Thoracic aorta (tissue), 2 donors: Measurements from ENCODE around the gene HYOU1. TPM values are rescaled to one million over a fixed set of nuclear protein-coding genes. Genes with fewer than 3 reads are reported as not detected.
A peak's percentile ranks its signal among the peaks of the same experiment; 100 is the strongest.

Experiments
- ATAC-seq: fragments of 150-250 bp; one replicate; pipeline ENCODE4 v1.8.0; 2017; ENCODE audit warnings: low read depth; ENCODE audit not compliant: insufficient number of reproducible peaks, low FRiP score
- DNase-seq: peaks from one replicate; pipeline ENCODE4 v3.0.0-alpha.2; 2020; ENCODE audit warnings: low spot score
- H3K27ac ChIP-seq, 2 donors: fragments of 200-600 bp; sonication (generic); 1 replicate in 1 of 2; 2 replicates in 1 of 2; pipeline ENCODE4 v1.5.1; 2016; ENCODE audit warnings: mild to moderate bottlenecking in 2 of 2, moderate library complexity in 2 of 2
- H3K27me3 ChIP-seq: fragments of 200-600 bp; sonication (generic); replicated peaks from 2 replicates; pipeline ENCODE4 v1.6.0; 2016; ENCODE audit warnings: mild to moderate bottlenecking; ENCODE audit not compliant: insufficient read depth
- H3K36me3 ChIP-seq: fragments of 200-600 bp; sonication (generic); one replicate; pipeline ENCODE4 v1.5.1; 2016
- H3K4me1 ChIP-seq, 2 donors: fragments of 200-600 bp; sonication (generic); 1 replicate in 1 of 2; 2 replicates in 1 of 2; pipeline versions ENCODE4 v1.5.1 to v1.6.0; 2016; ENCODE audit warnings: low read depth in 2 of 2, mild to moderate bottlenecking in 1 of 2; ENCODE audit not compliant: control insufficient read depth in 1 of 2
- H3K4me3 ChIP-seq: fragments of 200-600 bp; sonication (generic); 2 replicates; pipeline ENCODE4 v1.5.1; 2016; ENCODE audit warnings: mild to moderate bottlenecking
- H3K9me3 ChIP-seq: fragments of 200-600 bp; sonication (generic); 2 replicates; pipeline ENCODE4 v1.5.1; 2016
- total RNA-seq, 2 donors: library from RNA; depleted of rRNA; stranded (reverse); fragments of >200 nt; gene quantifications; one replicate each; pipeline versions ENCODE4 v1.1.0 to v1.2.3, GENCODE V29; 2016
- TF ChIP-seq, protein P1 (sequence below): fragments of 200-600 bp; sonication (generic); IDR thresholded peaks from one replicate; pipeline ENCODE4 v1.5.1; 2019; ENCODE audit warnings: antibody characterized with exemption

Gene HYOU1
- total RNA-seq, 2 donors from 2014 or later = 94.1 to 140 TPM

DNA sequence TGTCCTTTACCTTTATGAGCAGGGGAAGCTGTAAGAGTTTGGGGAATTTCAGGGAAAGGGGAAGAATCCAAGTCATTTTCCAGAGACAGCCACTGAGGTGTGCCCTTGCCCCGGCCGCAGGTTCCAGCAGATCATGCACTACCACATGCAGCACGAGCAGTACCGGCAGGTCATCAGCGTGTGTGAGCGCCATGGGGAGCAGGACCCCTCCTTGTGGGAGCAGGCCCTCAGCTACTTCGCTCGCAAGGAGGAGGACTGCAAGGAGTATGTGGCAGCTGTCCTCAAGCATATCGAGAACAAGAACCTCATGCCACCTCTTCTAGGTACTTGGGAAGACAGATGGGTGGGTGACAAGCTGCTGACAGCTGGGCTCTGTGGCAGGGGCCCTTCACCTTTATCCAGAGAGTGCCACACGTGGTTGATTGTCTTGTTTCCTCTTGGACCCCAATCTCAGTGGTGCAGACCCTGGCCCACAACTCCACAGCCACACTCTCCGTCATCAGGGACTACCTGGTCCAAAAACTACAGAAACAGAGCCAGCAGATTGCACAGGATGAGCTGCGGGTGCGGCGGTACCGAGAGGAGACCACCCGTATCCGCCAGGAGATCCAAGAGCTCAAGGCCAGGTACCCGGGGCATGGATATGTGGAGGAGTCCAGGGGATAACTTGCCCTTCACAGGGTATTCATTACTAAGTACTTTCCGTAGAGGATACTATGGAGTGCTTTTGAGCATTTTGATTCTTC, 21.8 kb upstream of the HYOU1 start:
- Histone ChIP-seq H3K36me3 (peaks cover 61% of the 10 kb centered on the region), H3K27me3 (no peaks in the 10 kb centered on the region), H3K4me1 (no peaks in the 10 kb centered on the region), H3K9me3 (no peaks in the 10 kb centered on the region), H3K27ac (no peak overlapping the region), H3K4me3 (no peak overlapping the region)
- DNase-seq = no peak
- TF ChIP-seq, protein P1, sequence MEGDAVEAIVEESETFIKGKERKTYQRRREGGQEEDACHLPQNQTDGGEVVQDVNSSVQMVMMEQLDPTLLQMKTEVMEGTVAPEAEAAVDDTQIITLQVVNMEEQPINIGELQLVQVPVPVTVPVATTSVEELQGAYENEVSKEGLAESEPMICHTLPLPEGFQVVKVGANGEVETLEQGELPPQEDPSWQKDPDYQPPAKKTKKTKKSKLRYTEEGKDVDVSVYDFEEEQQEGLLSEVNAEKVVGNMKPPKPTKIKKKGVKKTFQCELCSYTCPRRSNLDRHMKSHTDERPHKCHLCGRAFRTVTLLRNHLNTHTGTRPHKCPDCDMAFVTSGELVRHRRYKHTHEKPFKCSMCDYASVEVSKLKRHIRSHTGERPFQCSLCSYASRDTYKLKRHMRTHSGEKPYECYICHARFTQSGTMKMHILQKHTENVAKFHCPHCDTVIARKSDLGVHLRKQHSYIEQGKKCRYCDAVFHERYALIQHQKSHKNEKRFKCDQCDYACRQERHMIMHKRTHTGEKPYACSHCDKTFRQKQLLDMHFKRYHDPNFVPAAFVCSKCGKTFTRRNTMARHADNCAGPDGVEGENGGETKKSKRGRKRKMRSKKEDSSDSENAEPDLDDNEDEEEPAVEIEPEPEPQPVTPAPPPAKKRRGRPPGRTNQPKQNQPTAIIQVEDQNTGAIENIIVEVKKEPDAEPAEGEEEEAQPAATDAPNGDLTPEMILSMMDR = no peak
- ATAC-seq = no peak

DNA sequence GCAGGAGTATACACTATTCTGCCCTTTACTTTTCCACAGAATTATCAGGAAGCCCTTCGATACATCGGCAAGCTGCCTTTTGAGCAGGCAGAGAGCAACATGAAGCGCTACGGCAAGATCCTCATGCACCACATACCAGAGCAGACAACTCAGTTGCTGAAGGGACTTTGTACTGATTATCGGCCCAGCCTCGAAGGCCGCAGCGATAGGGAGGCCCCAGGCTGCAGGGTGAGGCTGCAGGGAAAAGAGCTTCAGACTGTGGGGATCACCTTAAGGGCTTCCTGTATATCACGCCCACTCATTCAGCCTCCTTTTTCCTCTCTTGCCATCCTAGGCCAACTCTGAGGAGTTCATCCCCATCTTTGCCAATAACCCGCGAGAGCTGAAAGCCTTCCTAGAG, 20.8 kb upstream of the HYOU1 start:
- H3K27me3 ChIP-seq = no peaks in the 10 kb centered on the region
- no peak overlapping the region for H3K4me3 ChIP-seq
- no peak for DNase-seq
- H3K4me1 ChIP-seq = no peaks in the 10 kb centered on the region
- TF ChIP-seq, protein P1 = no peak
- no peak overlapping the region for H3K27ac ChIP-seq
- H3K9me3 ChIP-seq = no peaks in the 10 kb centered on the region
- ATAC-seq = no peak
- H3K36me3 ChIP-seq = peaks cover 70% of the 10 kb centered on the region

- TF ChIP-seq, protein P1 = no peak
- peak within 1 kb of the TSS; percentile 91 to 94 for H3K27ac ChIP-seq
- peak within 1 kb of the TSS; percentile 84 for H3K4me3 ChIP-seq
- no peaks in the 10 kb centered on the region for H3K9me3 ChIP-seq
- H3K36me3 ChIP-seq = peaks cover 25% of the 10 kb centered on the region
- DNase-seq (peak; percentile 92), ATAC-seq (peak; percentile 89)
- no peaks in the 10 kb centered on the region for H3K27me3 ChIP-seq
- peaks cover 18 to 36% of the 10 kb centered on the region in 2 donors for H3K4me1 ChIP-seq
Measured at GRCh38 chr11:119067371-119068222, 10.6 kb upstream of the HYOU1 start, which contains the start of gene VPS11. VPS11 (plus strand) TSS chr11:119067818; CDS start chr11:119067824, 6 bp downstream.

DNA sequence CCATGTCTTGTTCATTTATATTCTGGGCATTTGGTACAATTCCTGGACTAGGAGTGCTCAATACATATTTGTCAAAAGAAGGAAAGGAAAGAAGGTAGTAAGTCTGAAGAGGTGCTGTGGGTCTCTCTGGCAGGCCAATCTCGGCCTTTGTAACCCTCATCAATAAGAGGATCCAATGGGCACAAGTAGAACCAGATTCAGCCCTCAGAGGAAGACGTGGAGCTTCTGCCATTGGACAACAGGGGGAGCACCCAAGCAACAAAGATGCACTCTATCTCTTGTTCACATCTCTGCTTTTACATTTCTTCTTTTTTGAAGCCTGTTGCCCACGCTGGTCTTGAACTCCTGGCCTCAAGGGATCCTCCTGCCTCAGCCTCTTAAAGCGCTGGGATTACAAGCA, 8.4 kb upstream of the HYOU1 start:
- no peaks in the 10 kb centered on the region for H3K27me3 ChIP-seq
- no peak overlapping the region for H3K4me3 ChIP-seq
- no peak overlapping the region for H3K27ac ChIP-seq
- H3K9me3 ChIP-seq = no peaks in the 10 kb centered on the region
- peaks cover 4% of the 10 kb centered on the region for H3K36me3 ChIP-seq
- TF ChIP-seq, protein P1 = no peak
- no peak for ATAC-seq
- no peak for DNase-seq
- H3K4me1 ChIP-seq = peaks cover 18 to 42% of the 10 kb centered on the region in 2 donors

DNA sequence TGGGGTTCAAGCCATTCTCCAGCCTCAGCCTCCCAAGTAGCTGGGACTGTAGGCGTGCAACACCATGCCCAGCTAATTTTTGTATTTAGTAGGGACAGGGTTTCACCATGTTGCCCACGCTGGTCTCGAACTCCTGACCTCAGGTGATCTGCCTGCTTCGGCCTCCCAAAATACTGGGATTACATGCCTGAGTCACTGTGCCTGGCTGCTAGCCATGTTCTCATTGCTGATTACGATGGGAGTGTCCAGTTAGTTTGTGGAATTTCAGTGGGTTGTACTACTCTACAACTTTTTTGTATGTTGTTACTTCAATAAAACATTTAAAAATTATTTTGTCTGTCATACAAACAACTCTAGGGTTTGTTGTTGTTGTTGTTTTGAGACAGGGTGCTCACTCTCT, 5.8 kb upstream of the HYOU1 start:
- H3K4me3 ChIP-seq = no peak overlapping the region
- TF ChIP-seq, protein P1 = no peak
- H3K9me3 ChIP-seq = no peaks in the 10 kb centered on the region
- H3K27ac ChIP-seq = peak overlapping the region in 1 of 2 donors; percentile 61
- ATAC-seq = no peak
- no peaks in the 10 kb centered on the region for H3K36me3 ChIP-seq
- no peak for DNase-seq
- H3K27me3 ChIP-seq = no peaks in the 10 kb centered on the region
- H3K4me1 ChIP-seq = peaks cover 15 to 36% of the 10 kb centered on the region in 2 donors
